Body of pancreas (tissue), 4 donors: ENCODE results near the gene INVS. TPM values are rescaled to one million over a fixed set of nuclear protein-coding genes. Genes with fewer than 3 reads are reported as not detected.

Experiments
- ATAC-seq: fragments of 150-250 bp; one replicate; pipeline ENCODE4 v1.9.1; 2016
- DNase-seq, 4 donors: peaks; one replicate each; pipeline ENCODE4 v3.0.0-alpha.2; 2019
- H3K27ac ChIP-seq, 4 donors: fragments of 200-600 bp; sonication (generic); 1 replicate in 3 of 4; 2 replicates in 1 of 4; pipeline versions ENCODE4 v1.5.1 to v1.6.1; 2016 to 2019; ENCODE audit warnings: mild to moderate bottlenecking in 1 of 4, mixed read lengths in 1 of 4, moderate library complexity in 1 of 4
- H3K27me3 ChIP-seq, 2 donors: fragments of 200-600 bp; sonication (generic); one replicate each; pipeline ENCODE4 v1.6.0; 2016; ENCODE audit warnings: mild to moderate bottlenecking in 1 of 2
- H3K36me3 ChIP-seq, 2 donors: fragments of 200-600 bp; sonication (generic); replicated peaks in 1 of 2; 2 replicates each; pipeline ENCODE4 v1.5.1; 2016; ENCODE audit warnings: low read depth in 2 of 2; ENCODE audit not compliant: insufficient read depth in 1 of 2
- H3K4me1 ChIP-seq: fragments of 200-600 bp; sonication (generic); one replicate; pipeline ENCODE4 v1.6.0; 2016
- H3K4me3 ChIP-seq, 2 donors: fragments of 200-600 bp; sonication (generic); 1 replicate in 1 of 2; 2 replicates in 1 of 2; pipeline ENCODE4 v1.5.1; 2016 to 2019
- H3K9me3 ChIP-seq, 3 donors: fragments of 200-600 bp; sonication (generic); 1 replicate in 2 of 3; 2 replicates in 1 of 3; pipeline ENCODE4 v1.5.1; 2016
- CTCF ChIP-seq, 7 experiments: fragments of 450-650 bp in 4 of 7; fragments of 200-600 bp in 3 of 7; sonication (generic) in 3 of 7; IDR thresholded peaks; one replicate each; pipeline ENCODE4 v1.5.1; 2016 to 2019; ENCODE audit warnings: antibody characterized with exemption in 7 of 7
- POLR2A ChIP-seq, 3 donors: fragments of 450-650 bp; IDR thresholded peaks; one replicate each; pipeline ENCODE4 v1.6.1; 2016; ENCODE audit warnings: antibody characterized with exemption in 3 of 3, mild to moderate bottlenecking in 2 of 3
- WGBS, 2 donors: methylation state at CpG; one replicate each; pipeline ENCODE4 v1.1.5; 2017; 5-methylcytosine and 5-hydroxymethylcytosine counted together
- intact Hi-C: fragments of 100-400 bp; cut with DNase I; formaldehyde crosslinking; loops from one replicate; pipeline ENCODE4 v1.15.1; 2023
- total RNA-seq, 2 donors: library from RNA; depleted of rRNA; stranded (reverse); fragments of >200 nt; gene quantifications; one replicate each; pipeline ENCODE4 v1.1.0, GENCODE V29; 2016

The INVS gene
- total RNA-seq, 2 donors from 2014 or later: 28.3 to 29.8 TPM

- Histone ChIP-seq H3K4me1 (peaks cover 12% of the 10 kb centered on the region), H3K27me3 (no peaks in the 10 kb centered on the region), H3K36me3 (no peaks in the 10 kb centered on the region), H3K27ac (no peak overlapping the region), H3K4me3 (no peak overlapping the region), H3K9me3 (no peaks in the 10 kb centered on the region)
- intact Hi-C loops: no loop called here
- WGBS, 2 donors: 52 to 71% methylated on average over 6 of the region's 6 CpGs
- DNase-seq: peak; percentile 18 to 65 (median 46)
- ATAC-seq: no peak
- no peak for TF ChIP-seq POLR2A (IDR thresholded peaks at IDR 0.05)
- no peak for TF ChIP-seq CTCF (IDR thresholded peaks at IDR 0.05)
These were observed 195.8 kb downstream of the INVS start for GRCh38 chr9:100294806-100295205.

- Histone ChIP-seq H3K9me3 (no peaks in the 10 kb centered on the region), H3K27ac (no peak overlapping the region), H3K36me3 (no peaks in the 10 kb centered on the region), H3K4me3 (no peak overlapping the region), H3K27me3 (no peaks in the 10 kb centered on the region), H3K4me1 (peaks cover 12% of the 10 kb centered on the region)
- no peak for TF ChIP-seq POLR2A (IDR thresholded peaks at IDR 0.05)
- no peak for TF ChIP-seq CTCF (IDR thresholded peaks at IDR 0.05)
- no peak for ATAC-seq
- DNase-seq: no peak
- intact Hi-C loops: no loop called here
- WGBS, 2 donors: 30 to 52% methylated on average over 2 of the region's 2 CpGs
These were observed 196.2 kb downstream of the INVS start for GRCh38 chr9:100295240-100295639.

- Histone ChIP-seq H3K4me3 (no peak overlapping the region), H3K9me3 (no peaks in the 10 kb centered on the region), H3K27me3 (no peaks in the 10 kb centered on the region), H3K4me1 (peaks cover 12% of the 10 kb centered on the region), H3K27ac (no peak overlapping the region), H3K36me3 (peaks cover 0 to 3% of the 10 kb centered on the region in 2 donors)
- TF ChIP-seq POLR2A (IDR thresholded peaks at IDR 0.05): no peak
- TF ChIP-seq CTCF (IDR thresholded peaks at IDR 0.05): no peak
- no peak for DNase-seq
- 76 to 95% methylated on average over 4 of the region's 4 CpGs for WGBS, 2 donors
- no peak for ATAC-seq
- intact Hi-C loops: no loop called here
These were observed 197.4 kb downstream of the INVS start for GRCh38 chr9:100296407-100296806.

GRCh38 chr9:100298378-100298777 lies 199.3 kb downstream of the INVS start:
- Histone ChIP-seq H3K9me3 (no peaks in the 10 kb centered on the region), H3K4me1 (peaks cover 12% of the 10 kb centered on the region), H3K36me3 (peaks cover 0 to 4% of the 10 kb centered on the region in 2 donors), H3K27ac (no peak overlapping the region), H3K4me3 (no peak overlapping the region), H3K27me3 (no peaks in the 10 kb centered on the region)
- WGBS, 2 donors: 78 to 100% methylated on average over 3 of the region's 3 CpGs
- intact Hi-C loops: no loop called here
- no peak for TF ChIP-seq CTCF (IDR thresholded peaks at IDR 0.05)
- TF ChIP-seq POLR2A (IDR thresholded peaks at IDR 0.05): no peak
- ATAC-seq (no peak), DNase-seq (no peak)

GRCh38 chr9:100303747-100304146 lies 204.7 kb downstream of the INVS start:
- intact Hi-C loops: no loop called here
- H3K9me3 ChIP-seq: no peaks in the 10 kb centered on the region
- H3K4me3 ChIP-seq: no peak overlapping the region
- peaks cover 0 to 4% of the 10 kb centered on the region in 2 donors for H3K36me3 ChIP-seq
- no peaks in the 10 kb centered on the region for H3K27me3 ChIP-seq
- no peak for ATAC-seq
- 94 to 98% methylated on average over 2 to 3 of the region's 3 CpGs for WGBS, 2 donors
- H3K4me1 ChIP-seq: no peaks in the 10 kb centered on the region
- no peak overlapping the region for H3K27ac ChIP-seq
- DNase-seq: no peak
- TF ChIP-seq POLR2A (IDR thresholded peaks at IDR 0.05) (no peak), CTCF (IDR thresholded peaks at IDR 0.05) (no peak)
